ENCODE results near the gene RAB4A.

DNA sequence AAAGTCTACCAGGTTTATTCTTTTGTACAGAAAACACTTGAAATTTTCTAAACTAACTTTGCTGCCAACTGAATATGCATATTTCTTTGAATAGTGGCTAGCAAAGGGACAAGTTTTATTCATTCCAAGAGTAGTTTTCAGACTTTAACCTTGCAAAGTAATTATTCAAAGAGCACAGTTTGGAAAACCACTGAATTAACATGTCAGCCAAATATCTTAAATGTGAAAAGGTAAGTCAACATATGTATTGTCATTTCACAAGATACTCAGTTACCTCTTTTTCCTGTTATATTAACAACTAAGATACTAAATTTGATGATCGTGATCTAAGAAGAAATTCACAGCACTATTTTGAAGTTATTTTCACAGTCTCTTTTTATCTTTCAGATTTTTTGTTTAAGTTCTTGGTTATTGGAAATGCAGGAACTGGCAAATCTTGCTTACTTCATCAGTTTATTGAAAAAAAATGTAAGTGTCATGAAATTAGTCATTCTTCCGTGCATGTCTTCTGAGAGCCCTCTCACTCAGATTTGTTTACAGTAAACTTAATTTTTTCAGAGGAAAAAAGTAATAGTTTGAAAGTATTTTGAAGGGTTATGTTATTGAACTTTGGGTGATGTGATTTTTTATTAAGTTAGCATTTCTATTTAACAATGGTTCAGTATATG, 15.3 kb downstream of the RAB4A start:
- TF ChIP-seq, protein P1, sequence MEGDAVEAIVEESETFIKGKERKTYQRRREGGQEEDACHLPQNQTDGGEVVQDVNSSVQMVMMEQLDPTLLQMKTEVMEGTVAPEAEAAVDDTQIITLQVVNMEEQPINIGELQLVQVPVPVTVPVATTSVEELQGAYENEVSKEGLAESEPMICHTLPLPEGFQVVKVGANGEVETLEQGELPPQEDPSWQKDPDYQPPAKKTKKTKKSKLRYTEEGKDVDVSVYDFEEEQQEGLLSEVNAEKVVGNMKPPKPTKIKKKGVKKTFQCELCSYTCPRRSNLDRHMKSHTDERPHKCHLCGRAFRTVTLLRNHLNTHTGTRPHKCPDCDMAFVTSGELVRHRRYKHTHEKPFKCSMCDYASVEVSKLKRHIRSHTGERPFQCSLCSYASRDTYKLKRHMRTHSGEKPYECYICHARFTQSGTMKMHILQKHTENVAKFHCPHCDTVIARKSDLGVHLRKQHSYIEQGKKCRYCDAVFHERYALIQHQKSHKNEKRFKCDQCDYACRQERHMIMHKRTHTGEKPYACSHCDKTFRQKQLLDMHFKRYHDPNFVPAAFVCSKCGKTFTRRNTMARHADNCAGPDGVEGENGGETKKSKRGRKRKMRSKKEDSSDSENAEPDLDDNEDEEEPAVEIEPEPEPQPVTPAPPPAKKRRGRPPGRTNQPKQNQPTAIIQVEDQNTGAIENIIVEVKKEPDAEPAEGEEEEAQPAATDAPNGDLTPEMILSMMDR (IDR thresholded peaks at IDR 0.05) = no peak
- TF ChIP-seq POLR2A (IDR thresholded peaks at IDR 0.05) (no peak), POLR2AphosphoS5 (IDR thresholded peaks at IDR 0.05) (no peak)
